K562 (cell line): ENCODE measurements around the gene RALGAPB. TPM values are rescaled to one million over a fixed set of nuclear protein-coding genes. Genes with fewer than 3 reads are reported as not detected.
A peak's percentile ranks its signal among the peaks of the same experiment; 100 is the strongest.

ENCODE experiments used
- BACH1 ChIP-seq: fragments of 200-800 bp; sonication (Bioruptor generic); IDR thresholded peaks from 2 replicates; pipeline ENCODE4 v1.6.1; 2016; ENCODE audit warnings: missing genetic modification characterization, missing compliant biosample characterization
- BRF2 ChIP-seq: IDR thresholded peaks from 3 replicates; pipeline ENCODE4 v1.6.1; 2011; ENCODE audit warnings: borderline replicate concordance, mild to moderate bottlenecking; ENCODE audit not compliant: insufficient read length, insufficient read depth
- CTCFL ChIP-seq: IDR thresholded peaks from 2 replicates; pipeline ENCODE4 v1.6.1; 2011; ENCODE audit warnings: borderline replicate concordance, low read depth, mild to moderate bottlenecking, moderate library complexity, low read length; ENCODE audit not compliant: insufficient read depth, poor library complexity, severe bottlenecking
- HNRNPH1 ChIP-seq: fragments of 200-400 bp; formaldehyde crosslinking; optimal IDR thresholded peaks from 2 replicates; pipeline ENCODE3; 2017; ENCODE audit warnings: low read depth, mild to moderate bottlenecking, low read length, moderate library complexity
- ILF3 ChIP-seq: fragments of 450-650 bp; IDR thresholded peaks from 2 replicates; pipeline ENCODE4 v1.6.1; 2018; ENCODE audit warnings: antibody characterized with exemption, mild to moderate bottlenecking, moderate library complexity, borderline replicate concordance
- KAT8 ChIP-seq: fragments of 450-650 bp; IDR thresholded peaks from 2 replicates; pipeline ENCODE4 v1.6.1; 2016; ENCODE audit warnings: low read depth, mild to moderate bottlenecking
- KLF6 ChIP-seq: fragments of 250-450 bp; sonication (Bioruptor Pico); IDR thresholded peaks from 2 replicates; pipeline ENCODE4 v1.4.0; 2020; ENCODE audit warnings: mild to moderate bottlenecking, moderate library complexity, borderline replicate concordance
- RFX5 ChIP-seq: IDR thresholded peaks from 2 replicates; pipeline ENCODE4 v1.6.1; 2011; ENCODE audit warnings: low read depth, mild to moderate bottlenecking, improper control_type of control experiment, low read length
- YY1 ChIP-seq, 3 experiments: IDR thresholded peaks; 2 replicates each; pipeline ENCODE4 v1.6.1; 2011; ENCODE audit warnings: low read length in 2 of 3, mild to moderate bottlenecking in 2 of 3, moderate library complexity in 2 of 3, borderline replicate concordance in 1 of 3, control low read depth in 1 of 3, low read depth in 1 of 3; ENCODE audit not compliant: insufficient read depth in 3 of 3, insufficient replicate concordance in 2 of 3, control insufficient read depth in 1 of 3, insufficient read length in 1 of 3; ENCODE audit errors: extremely low read depth in 1 of 3
- polyA plus RNA-seq, 8 experiments: library from polyadenylated mRNA; depleted of rRNA in 4 of 8; stranded (reverse) in 5 of 8; unstranded in 3 of 8; fragments of >200 nt; fragmentation: Nextera tagmentation in 2 of 8; fragmentation: Illumina TruSeq in 1 of 8; extraction: Ambion mirVana in 2 of 8; extraction: Trizol in 1 of 8; gene quantifications; 2 replicates each; pipeline versions ENCODE4 v1.2.1 to v1.2.3, GENCODE V29; 2011 to 2014; ENCODE audit warnings: inconsistent platforms in 1 of 8, missing spikeins in 1 of 8
- total RNA-seq, 7 experiments: library from RNA; depleted of rRNA in 6 of 7; stranded (reverse); fragments of >200 nt in 6 of 7; fragmentation: Illumina TruSeq in 2 of 7; extraction: Trizol in 2 of 7; gene quantifications; 2 replicates each; pipeline versions ENCODE4 v1.2.1 to v1.2.3, GENCODE V29; 2011 to 2021; ENCODE audit warnings: low replicate concordance in 1 of 7
- TF ChIP-seq, protein P1 (sequence below): fragments of 200-600 bp; sonication (generic); IDR thresholded peaks from one replicate; pipeline ENCODE4 v1.6.1; 2012; ENCODE audit warnings: mild to moderate bottlenecking, low read depth, low read length, inconsistent platforms

RALGAPB gene
- total and polyA plus RNA-seq, 9 of the 15 experiments (the other 6 are each of a cell fraction or from before 2014, with no cell fraction given), result 4.3 to 25.6 (median 13.6) TPM

- TF ChIP-seq RFX5 (no peak), KLF6 (CRISPR knock-in tag) (no peak), BACH1 (tag) (no peak), BRF2 (no peak), KAT8 (no peak), ILF3 (no peak), HNRNPH1 (no peak), CTCFL (no peak), YY1 (IDR thresholded peaks at IDR 0.05; ENCODE audit: borderline replicate concordance in 1 of 3, control insufficient read depth in 1 of 3, extremely low read depth in 1 of 3, insufficient read depth in 3 of 3, insufficient read length in 1 of 3, insufficient replicate concordance in 2 of 3, low read depth in 1 of 3, low read length in 2 of 3) (peak in 2 of 3 experiments; percentile 6 to 8)
- TF ChIP-seq, protein P1, sequence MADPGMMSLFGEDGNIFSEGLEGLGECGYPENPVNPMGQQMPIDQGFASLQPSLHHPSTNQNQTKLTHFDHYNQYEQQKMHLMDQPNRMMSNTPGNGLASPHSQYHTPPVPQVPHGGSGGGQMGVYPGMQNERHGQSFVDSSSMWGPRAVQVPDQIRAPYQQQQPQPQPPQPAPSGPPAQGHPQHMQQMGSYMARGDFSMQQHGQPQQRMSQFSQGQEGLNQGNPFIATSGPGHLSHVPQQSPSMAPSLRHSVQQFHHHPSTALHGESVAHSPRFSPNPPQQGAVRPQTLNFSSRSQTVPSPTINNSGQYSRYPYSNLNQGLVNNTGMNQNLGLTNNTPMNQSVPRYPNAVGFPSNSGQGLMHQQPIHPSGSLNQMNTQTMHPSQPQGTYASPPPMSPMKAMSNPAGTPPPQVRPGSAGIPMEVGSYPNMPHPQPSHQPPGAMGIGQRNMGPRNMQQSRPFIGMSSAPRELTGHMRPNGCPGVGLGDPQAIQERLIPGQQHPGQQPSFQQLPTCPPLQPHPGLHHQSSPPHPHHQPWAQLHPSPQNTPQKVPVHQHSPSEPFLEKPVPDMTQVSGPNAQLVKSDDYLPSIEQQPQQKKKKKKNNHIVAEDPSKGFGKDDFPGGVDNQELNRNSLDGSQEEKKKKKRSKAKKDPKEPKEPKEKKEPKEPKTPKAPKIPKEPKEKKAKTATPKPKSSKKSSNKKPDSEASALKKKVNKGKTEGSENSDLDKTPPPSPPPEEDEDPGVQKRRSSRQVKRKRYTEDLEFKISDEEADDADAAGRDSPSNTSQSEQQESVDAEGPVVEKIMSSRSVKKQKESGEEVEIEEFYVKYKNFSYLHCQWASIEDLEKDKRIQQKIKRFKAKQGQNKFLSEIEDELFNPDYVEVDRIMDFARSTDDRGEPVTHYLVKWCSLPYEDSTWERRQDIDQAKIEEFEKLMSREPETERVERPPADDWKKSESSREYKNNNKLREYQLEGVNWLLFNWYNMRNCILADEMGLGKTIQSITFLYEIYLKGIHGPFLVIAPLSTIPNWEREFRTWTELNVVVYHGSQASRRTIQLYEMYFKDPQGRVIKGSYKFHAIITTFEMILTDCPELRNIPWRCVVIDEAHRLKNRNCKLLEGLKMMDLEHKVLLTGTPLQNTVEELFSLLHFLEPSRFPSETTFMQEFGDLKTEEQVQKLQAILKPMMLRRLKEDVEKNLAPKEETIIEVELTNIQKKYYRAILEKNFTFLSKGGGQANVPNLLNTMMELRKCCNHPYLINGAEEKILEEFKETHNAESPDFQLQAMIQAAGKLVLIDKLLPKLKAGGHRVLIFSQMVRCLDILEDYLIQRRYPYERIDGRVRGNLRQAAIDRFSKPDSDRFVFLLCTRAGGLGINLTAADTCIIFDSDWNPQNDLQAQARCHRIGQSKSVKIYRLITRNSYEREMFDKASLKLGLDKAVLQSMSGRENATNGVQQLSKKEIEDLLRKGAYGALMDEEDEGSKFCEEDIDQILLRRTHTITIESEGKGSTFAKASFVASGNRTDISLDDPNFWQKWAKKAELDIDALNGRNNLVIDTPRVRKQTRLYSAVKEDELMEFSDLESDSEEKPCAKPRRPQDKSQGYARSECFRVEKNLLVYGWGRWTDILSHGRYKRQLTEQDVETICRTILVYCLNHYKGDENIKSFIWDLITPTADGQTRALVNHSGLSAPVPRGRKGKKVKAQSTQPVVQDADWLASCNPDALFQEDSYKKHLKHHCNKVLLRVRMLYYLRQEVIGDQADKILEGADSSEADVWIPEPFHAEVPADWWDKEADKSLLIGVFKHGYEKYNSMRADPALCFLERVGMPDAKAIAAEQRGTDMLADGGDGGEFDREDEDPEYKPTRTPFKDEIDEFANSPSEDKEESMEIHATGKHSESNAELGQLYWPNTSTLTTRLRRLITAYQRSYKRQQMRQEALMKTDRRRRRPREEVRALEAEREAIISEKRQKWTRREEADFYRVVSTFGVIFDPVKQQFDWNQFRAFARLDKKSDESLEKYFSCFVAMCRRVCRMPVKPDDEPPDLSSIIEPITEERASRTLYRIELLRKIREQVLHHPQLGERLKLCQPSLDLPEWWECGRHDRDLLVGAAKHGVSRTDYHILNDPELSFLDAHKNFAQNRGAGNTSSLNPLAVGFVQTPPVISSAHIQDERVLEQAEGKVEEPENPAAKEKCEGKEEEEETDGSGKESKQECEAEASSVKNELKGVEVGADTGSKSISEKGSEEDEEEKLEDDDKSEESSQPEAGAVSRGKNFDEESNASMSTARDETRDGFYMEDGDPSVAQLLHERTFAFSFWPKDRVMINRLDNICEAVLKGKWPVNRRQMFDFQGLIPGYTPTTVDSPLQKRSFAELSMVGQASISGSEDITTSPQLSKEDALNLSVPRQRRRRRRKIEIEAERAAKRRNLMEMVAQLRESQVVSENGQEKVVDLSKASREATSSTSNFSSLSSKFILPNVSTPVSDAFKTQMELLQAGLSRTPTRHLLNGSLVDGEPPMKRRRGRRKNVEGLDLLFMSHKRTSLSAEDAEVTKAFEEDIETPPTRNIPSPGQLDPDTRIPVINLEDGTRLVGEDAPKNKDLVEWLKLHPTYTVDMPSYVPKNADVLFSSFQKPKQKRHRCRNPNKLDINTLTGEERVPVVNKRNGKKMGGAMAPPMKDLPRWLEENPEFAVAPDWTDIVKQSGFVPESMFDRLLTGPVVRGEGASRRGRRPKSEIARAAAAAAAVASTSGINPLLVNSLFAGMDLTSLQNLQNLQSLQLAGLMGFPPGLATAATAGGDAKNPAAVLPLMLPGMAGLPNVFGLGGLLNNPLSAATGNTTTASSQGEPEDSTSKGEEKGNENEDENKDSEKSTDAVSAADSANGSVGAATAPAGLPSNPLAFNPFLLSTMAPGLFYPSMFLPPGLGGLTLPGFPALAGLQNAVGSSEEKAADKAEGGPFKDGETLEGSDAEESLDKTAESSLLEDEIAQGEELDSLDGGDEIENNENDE, result no peak
Measured at GRCh38 chr20:38472513-38473366, at the start of gene RALGAPB (continued).
